DOHH2 (cell line): Measurements from ENCODE around the gene BLOC1S4.

ENCODE experiments used
- EZH2phosphoT487 ChIP-seq: fragments of 200-600 bp; sonication (generic); IDR thresholded peaks from 2 replicates; pipeline ENCODE4 v1.6.1; 2017; ENCODE audit warnings: borderline replicate concordance, mild to moderate bottlenecking, antibody characterized with exemption, low read length, moderate library complexity, mixed read lengths
- TF ChIP-seq, protein P1 (sequence below): fragments of 200-600 bp; sonication (generic); IDR thresholded peaks from one replicate; pipeline ENCODE4 v1.5.1; 2014; ENCODE audit warnings: antibody characterized with exemption, mild to moderate bottlenecking, low read depth, low read length; ENCODE audit not compliant: poor library complexity, severe bottlenecking

DNA sequence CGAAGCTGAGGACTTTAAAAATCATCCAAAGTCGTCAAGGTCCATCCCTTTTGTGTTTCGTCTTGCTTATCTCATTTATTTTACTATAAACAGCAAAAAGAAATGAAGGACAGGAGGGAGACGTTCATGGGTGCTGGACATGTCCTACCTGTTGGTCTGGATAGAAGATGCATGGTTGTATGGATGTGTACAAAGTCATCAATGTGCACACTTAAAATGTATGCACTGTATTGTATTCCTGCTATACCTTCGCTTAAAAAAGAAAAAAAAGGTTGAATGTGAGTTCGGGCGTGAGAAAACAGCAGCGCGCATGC is 313 bp upstream of the BLOC1S4 start:
- TF ChIP-seq, protein P1, sequence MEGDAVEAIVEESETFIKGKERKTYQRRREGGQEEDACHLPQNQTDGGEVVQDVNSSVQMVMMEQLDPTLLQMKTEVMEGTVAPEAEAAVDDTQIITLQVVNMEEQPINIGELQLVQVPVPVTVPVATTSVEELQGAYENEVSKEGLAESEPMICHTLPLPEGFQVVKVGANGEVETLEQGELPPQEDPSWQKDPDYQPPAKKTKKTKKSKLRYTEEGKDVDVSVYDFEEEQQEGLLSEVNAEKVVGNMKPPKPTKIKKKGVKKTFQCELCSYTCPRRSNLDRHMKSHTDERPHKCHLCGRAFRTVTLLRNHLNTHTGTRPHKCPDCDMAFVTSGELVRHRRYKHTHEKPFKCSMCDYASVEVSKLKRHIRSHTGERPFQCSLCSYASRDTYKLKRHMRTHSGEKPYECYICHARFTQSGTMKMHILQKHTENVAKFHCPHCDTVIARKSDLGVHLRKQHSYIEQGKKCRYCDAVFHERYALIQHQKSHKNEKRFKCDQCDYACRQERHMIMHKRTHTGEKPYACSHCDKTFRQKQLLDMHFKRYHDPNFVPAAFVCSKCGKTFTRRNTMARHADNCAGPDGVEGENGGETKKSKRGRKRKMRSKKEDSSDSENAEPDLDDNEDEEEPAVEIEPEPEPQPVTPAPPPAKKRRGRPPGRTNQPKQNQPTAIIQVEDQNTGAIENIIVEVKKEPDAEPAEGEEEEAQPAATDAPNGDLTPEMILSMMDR: no peak
- TF ChIP-seq EZH2phosphoT487: no peak
